Nephron progenitor cell (in vitro differentiated cells): ENCODE measurements around the gene IKZF3.

Experiments
- DNase-seq: peaks from one replicate; pipeline ENCODE4 v3.0.0; 2021
- H3K27ac Mint-ChIP-seq: 2 replicates; pipeline ENCODE4 v1.8.0; 2021; ENCODE audit warnings: mild to moderate bottlenecking, moderate library complexity, mixed read lengths
- H3K27me3 Mint-ChIP-seq: 2 replicates; pipeline ENCODE4 v1.8.0; 2021; ENCODE audit warnings: mild to moderate bottlenecking, low read depth, mixed read lengths; ENCODE audit not compliant: poor library complexity
- H3K36me3 Mint-ChIP-seq: 2 replicates; pipeline ENCODE4 v1.8.0; 2021; ENCODE audit warnings: low read depth, mixed read lengths
- H3K4me1 Mint-ChIP-seq: 2 replicates; pipeline ENCODE4 v1.8.0; 2021; ENCODE audit warnings: mixed read lengths
- H3K4me3 Mint-ChIP-seq: 2 replicates; pipeline ENCODE4 v1.8.0; 2021; ENCODE audit warnings: mild to moderate bottlenecking, moderate library complexity, mixed read lengths
- H3K9me3 Mint-ChIP-seq: 2 replicates; pipeline ENCODE4 v1.8.0; 2021; ENCODE audit warnings: mild to moderate bottlenecking, moderate library complexity, mixed read lengths
- CTCF ChIP-seq: fragments of 200-600 bp; sonication (generic); IDR thresholded peaks from 2 replicates; pipeline ENCODE4 v1.5.0; 2021; ENCODE audit warnings: antibody characterized with exemption

IKZF3 gene

GRCh38 chr17:39808409-39808997, 55.6 kb downstream of the IKZF3 start:
- H3K27ac Mint-ChIP-seq = no peak overlapping the region
- H3K27me3 Mint-ChIP-seq = peaks cover 8% of the 10 kb centered on the region
- H3K4me3 Mint-ChIP-seq = no peak overlapping the region
- no peak for TF ChIP-seq CTCF
- peaks cover 4% of the 10 kb centered on the region for H3K4me1 Mint-ChIP-seq
- DNase-seq = no peak
- no peaks in the 10 kb centered on the region for H3K36me3 Mint-ChIP-seq
- no peaks in the 10 kb centered on the region for H3K9me3 Mint-ChIP-seq

GRCh38 chr17:39804839-39805238, 59.3 kb downstream of the IKZF3 start:
- Mint-ChIP-seq H3K9me3 (no peaks in the 10 kb centered on the region), H3K4me1 (peaks cover 12% of the 10 kb centered on the region), H3K36me3 (no peaks in the 10 kb centered on the region), H3K27me3 (peaks cover 6% of the 10 kb centered on the region), H3K27ac (no peak overlapping the region), H3K4me3 (no peak overlapping the region)
- no peak for TF ChIP-seq CTCF
- DNase-seq = no peak

- H3K27me3 Mint-ChIP-seq = peaks cover 6% of the 10 kb centered on the region
- DNase-seq = no peak
- no peak overlapping the region for H3K4me3 Mint-ChIP-seq
- H3K36me3 Mint-ChIP-seq = no peaks in the 10 kb centered on the region
- H3K9me3 Mint-ChIP-seq = no peaks in the 10 kb centered on the region
- TF ChIP-seq CTCF = no peak
- H3K4me1 Mint-ChIP-seq = peaks cover 9% of the 10 kb centered on the region
- H3K27ac Mint-ChIP-seq = no peak overlapping the region
These were observed 63.1 kb downstream of the IKZF3 start for GRCh38 chr17:39801055-39801454.

GRCh38 chr17:39800540-39800939, 63.6 kb downstream of the IKZF3 start:
- Mint-ChIP-seq H3K27me3 (peaks cover 6% of the 10 kb centered on the region), H3K27ac (no peak overlapping the region)
- no peak for TF ChIP-seq CTCF

GRCh38 chr17:39799395-39799794, 64.7 kb downstream of the IKZF3 start:
- peaks cover 9% of the 10 kb centered on the region for H3K4me1 Mint-ChIP-seq
- H3K27me3 Mint-ChIP-seq = peaks cover 9% of the 10 kb centered on the region
- no peaks in the 10 kb centered on the region for H3K36me3 Mint-ChIP-seq
- no peak overlapping the region for H3K4me3 Mint-ChIP-seq
- no peak overlapping the region for H3K27ac Mint-ChIP-seq
- TF ChIP-seq CTCF = no peak
- no peaks in the 10 kb centered on the region for H3K9me3 Mint-ChIP-seq
- no peak for DNase-seq

More at GRCh38 chr17:39800540-39800939, 63.6 kb downstream of the IKZF3 start:
- Mint-ChIP-seq H3K36me3 (no peaks in the 10 kb centered on the region), H3K4me3 (no peak overlapping the region), H3K9me3 (no peaks in the 10 kb centered on the region), H3K4me1 (peaks cover 9% of the 10 kb centered on the region)
- DNase-seq = no peak

GRCh38 chr17:39794249-39794970, 69.7 kb downstream of the IKZF3 start:
- H3K36me3 Mint-ChIP-seq = no peaks in the 10 kb centered on the region
- H3K27me3 Mint-ChIP-seq = peaks cover 17% of the 10 kb centered on the region
- no peak for DNase-seq
- H3K4me3 Mint-ChIP-seq = no peak overlapping the region
- H3K9me3 Mint-ChIP-seq = no peaks in the 10 kb centered on the region
- no peak for TF ChIP-seq CTCF
- no peak overlapping the region for H3K27ac Mint-ChIP-seq
- peaks cover 12% of the 10 kb centered on the region for H3K4me1 Mint-ChIP-seq
